Measurements from ENCODE around the gene FAIM2. TPM values are rescaled to one million over a fixed set of nuclear protein-coding genes. Genes with fewer than 3 reads are reported as not detected.

FAIM2 gene
- total RNA-seq, 1 donor from 2014 or later: not detected

DNA sequence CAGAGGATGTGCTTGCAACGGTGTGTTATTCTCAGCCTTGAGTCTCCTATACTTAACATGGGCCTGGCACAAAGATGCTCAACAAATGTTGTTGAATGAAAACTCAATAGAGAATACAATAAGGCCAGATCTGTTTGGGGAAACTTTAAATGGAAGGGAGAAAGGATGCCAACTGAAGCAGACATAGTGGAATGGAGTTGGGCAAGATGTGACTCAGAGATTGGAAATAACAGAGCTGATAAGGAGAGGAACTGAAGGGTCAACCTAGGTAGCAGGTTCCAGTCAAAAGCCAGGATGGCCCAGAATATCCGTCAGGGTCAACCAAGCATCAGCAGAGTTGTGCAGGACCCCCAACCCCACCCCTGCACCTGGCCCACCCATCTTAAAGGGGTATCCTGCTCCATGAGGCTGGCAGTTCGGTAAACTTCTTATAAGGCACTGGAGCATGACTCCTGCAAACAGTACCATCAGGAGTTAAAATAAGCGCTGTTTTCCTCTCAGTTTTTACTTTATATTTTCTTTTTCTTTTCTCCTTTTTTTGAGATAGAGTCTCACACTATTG, 59.7 kb downstream of the FAIM2 start:
- no peak for DNase-seq (ENCODE audit: low read depth)
- TF ChIP-seq, protein P1, sequence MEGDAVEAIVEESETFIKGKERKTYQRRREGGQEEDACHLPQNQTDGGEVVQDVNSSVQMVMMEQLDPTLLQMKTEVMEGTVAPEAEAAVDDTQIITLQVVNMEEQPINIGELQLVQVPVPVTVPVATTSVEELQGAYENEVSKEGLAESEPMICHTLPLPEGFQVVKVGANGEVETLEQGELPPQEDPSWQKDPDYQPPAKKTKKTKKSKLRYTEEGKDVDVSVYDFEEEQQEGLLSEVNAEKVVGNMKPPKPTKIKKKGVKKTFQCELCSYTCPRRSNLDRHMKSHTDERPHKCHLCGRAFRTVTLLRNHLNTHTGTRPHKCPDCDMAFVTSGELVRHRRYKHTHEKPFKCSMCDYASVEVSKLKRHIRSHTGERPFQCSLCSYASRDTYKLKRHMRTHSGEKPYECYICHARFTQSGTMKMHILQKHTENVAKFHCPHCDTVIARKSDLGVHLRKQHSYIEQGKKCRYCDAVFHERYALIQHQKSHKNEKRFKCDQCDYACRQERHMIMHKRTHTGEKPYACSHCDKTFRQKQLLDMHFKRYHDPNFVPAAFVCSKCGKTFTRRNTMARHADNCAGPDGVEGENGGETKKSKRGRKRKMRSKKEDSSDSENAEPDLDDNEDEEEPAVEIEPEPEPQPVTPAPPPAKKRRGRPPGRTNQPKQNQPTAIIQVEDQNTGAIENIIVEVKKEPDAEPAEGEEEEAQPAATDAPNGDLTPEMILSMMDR (IDR thresholded peaks at IDR 0.05; ENCODE audit: insufficient read depth, low read length, poor library complexity, severe bottlenecking): no peak

DNA sequence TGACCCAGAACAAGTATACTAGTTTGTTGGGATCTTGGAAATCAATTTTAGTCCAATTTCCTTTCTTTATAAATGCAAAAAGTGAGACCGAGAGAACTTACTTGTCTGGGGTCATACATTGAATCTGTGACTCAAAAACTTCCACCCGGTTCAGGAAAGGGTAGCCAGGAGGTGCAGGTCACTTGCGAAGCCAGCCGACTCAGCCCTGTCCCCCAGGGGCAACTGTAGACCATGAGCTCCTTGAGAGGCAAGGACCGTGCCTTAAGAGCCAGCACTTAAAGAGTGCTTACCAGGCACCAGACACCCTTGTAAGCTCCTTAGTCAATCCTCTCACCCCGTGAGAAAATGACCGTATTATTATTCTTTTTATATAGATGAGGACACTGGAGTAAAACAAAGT, 60.3 kb downstream of the FAIM2 start:
- Histone ChIP-seq H3K36me3 (ENCODE audit: control insufficient read depth, insufficient read depth, low read length) (no peaks in the 10 kb centered on the region), H3K4me3 (ENCODE audit: low read depth, low read length) (peak overlapping the region; percentile 56), H3K27me3 (ENCODE audit: control insufficient read depth, insufficient read depth, low read length) (peaks cover 2% of the 10 kb centered on the region)
- TF ChIP-seq, protein P1 (IDR thresholded peaks at IDR 0.05; ENCODE audit: insufficient read depth, low read length, poor library complexity, severe bottlenecking): no peak
- DNase-seq (ENCODE audit: low read depth): no peak

More for the DNA sequence above, 59.7 kb downstream of the FAIM2 start:
- no peak overlapping the region for H3K4me3 ChIP-seq (ENCODE audit: low read depth, low read length)
- peaks cover 2% of the 10 kb centered on the region for H3K27me3 ChIP-seq (ENCODE audit: control insufficient read depth, insufficient read depth, low read length)
- no peaks in the 10 kb centered on the region for H3K36me3 ChIP-seq (ENCODE audit: control insufficient read depth, insufficient read depth, low read length)

DNA sequence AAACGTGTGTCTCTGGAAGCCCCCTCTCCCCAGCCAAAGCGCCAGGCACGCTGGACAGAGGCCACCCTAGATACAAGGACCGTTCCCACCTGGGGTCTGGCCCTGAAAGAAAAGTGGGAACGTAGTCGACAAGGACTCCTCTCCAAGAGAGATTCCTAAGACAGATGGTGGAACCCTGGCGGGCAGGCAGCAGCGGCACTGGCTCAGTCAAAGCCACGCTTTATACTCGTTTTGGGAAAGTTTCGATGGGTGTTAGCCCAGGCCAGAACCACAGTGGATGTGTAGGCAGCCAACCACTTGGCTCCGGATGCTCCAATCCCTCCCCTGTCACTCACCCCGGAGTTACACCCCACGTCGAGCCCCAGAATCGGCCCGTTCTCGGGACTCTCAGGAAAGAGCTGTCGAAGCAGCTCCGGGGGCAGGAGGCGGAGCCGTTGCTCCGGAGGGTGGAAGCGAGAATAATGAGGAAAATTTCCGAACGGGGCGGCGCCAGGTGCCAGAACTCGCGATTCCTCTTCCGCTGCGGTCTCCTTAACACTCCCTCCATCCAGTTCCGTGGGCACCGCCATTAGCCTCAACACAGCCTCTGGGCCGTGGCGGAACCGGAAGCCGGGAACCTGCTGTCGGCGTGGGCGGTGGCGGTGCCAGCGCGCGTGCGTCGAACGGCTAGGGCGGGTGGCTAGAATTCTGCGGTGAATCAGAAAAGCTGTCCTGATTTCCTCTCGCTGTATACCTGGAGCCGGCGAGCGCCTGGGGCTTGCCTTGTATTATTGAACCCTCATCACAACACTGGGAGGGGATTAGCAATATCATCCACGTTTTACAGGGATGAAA, 61.0 kb downstream of the FAIM2 start, which contains the start of gene BCDIN3D:
TSS of gene BCDIN3D (minus strand) at position 588 of the 834 bp plus-strand sequence. CDS start at position 569, 19 bp downstream.
- no peak for DNase-seq (ENCODE audit: low read depth)
- peaks cover 2% of the 10 kb centered on the region for H3K27me3 ChIP-seq (ENCODE audit: control insufficient read depth, insufficient read depth, low read length)
- H3K36me3 ChIP-seq (ENCODE audit: control insufficient read depth, insufficient read depth, low read length): no peaks in the 10 kb centered on the region
- TF ChIP-seq, protein P1 (IDR thresholded peaks at IDR 0.05; ENCODE audit: insufficient read depth, low read length, poor library complexity, severe bottlenecking): no peak
- H3K4me3 ChIP-seq (ENCODE audit: low read depth, low read length): peak within 1 kb of the TSS; percentile 56

DNA sequence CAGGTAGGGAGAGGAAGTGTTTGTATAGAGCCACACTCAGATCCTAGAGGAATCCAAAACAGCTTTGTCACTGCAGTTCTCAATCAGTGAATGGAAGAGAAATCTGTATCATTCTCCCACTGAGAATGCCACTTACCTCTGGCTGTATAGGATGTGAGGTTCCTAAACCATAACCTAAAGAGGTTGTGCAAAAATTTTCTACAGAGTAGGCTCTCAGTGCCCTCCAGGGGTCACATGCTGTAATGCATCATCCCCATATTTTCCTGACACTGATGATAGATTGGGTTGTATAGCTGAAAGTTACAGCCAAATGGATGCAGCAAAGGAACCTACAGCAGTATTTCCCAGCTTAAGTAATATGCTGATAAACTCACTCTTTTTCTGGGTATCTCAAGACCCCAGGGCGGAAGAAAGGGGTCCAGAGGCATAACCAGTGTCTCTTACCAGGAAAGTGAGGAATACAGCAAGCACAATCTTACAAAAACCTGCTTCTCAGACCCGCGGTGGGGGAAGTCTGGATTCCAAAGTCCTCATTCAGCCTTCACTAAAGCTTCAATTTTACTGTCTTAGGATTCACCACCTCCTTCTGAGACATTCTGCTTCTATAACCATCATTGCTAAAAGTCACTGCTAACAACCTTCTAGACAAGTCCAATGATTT, 64.6 kb downstream of the FAIM2 start:
- TF ChIP-seq, protein P1 (IDR thresholded peaks at IDR 0.05; ENCODE audit: insufficient read depth, low read length, poor library complexity, severe bottlenecking): peak; percentile 79
- Histone ChIP-seq H3K36me3 (ENCODE audit: control insufficient read depth, insufficient read depth, low read length) (no peaks in the 10 kb centered on the region), H3K4me3 (ENCODE audit: low read depth, low read length) (no peak overlapping the region), H3K27me3 (ENCODE audit: control insufficient read depth, insufficient read depth, low read length) (no peaks in the 10 kb centered on the region)
- no peak for DNase-seq (ENCODE audit: low read depth)

DNA sequence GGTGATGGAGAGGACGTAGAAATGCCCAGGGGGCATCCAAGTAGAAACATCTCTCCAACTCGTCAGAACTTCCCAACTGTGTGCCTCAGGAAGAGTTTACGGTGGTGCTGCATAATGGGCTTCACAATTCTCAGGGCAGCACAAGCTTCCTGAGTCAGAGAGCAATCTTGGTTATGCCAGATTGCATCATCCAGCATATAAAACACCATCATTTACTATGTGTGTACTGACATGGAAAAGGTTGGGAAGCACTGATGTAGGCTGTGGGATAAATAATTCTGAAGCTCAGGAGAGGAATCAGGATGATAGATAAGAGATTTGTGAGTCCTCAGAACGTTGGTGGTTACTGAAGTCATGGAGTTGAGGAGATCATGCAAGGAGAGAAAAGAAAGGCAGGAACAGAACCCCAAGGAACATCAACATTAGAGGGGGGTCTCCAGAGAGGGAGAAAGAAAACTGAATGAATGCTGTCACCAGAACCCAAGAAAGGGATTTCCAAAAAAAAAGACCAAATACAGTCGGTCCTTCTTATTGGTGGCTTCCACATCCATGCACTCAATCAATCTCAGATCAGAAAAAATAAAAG, 70.8 kb downstream of the FAIM2 start:
- Histone ChIP-seq H3K4me3 (ENCODE audit: low read depth, low read length) (no peak overlapping the region), H3K27me3 (ENCODE audit: control insufficient read depth, insufficient read depth, low read length) (no peaks in the 10 kb centered on the region), H3K36me3 (ENCODE audit: control insufficient read depth, insufficient read depth, low read length) (no peaks in the 10 kb centered on the region)
- DNase-seq (ENCODE audit: low read depth): no peak
- TF ChIP-seq, protein P1 (IDR thresholded peaks at IDR 0.05; ENCODE audit: insufficient read depth, low read length, poor library complexity, severe bottlenecking): no peak

Data from kidney epithelial cell (primary cell).